ENCODE data around the gene CYBC1. TPM values are rescaled to one million over a fixed set of nuclear protein-coding genes. Genes with fewer than 3 reads are reported as not detected.

CYBC1 gene
- 38.4 and 38.7 TPM in 2 replicates for polyA plus RNA-seq (2013)

GRCh38 chr17:82450357-82451106 is at the start of gene CYBC1:
CYBC1 (minus strand) TSS chr17:82450752; CDS start chr17:82449254, 1,498 bp downstream.
- Histone ChIP-seq H3K4me1 (ENCODE audit: control insufficient read depth in 1 of 2, insufficient read depth in 2 of 2, low read length in 2 of 2) (peaks cover 8 to 14% of the 10 kb centered on the region in 2 experiments), H3K18ac (ENCODE audit: low read length) (peak within 1 kb of the TSS; percentile 97)
- peak; percentile 95 to 98 for DNase-seq

DNA sequence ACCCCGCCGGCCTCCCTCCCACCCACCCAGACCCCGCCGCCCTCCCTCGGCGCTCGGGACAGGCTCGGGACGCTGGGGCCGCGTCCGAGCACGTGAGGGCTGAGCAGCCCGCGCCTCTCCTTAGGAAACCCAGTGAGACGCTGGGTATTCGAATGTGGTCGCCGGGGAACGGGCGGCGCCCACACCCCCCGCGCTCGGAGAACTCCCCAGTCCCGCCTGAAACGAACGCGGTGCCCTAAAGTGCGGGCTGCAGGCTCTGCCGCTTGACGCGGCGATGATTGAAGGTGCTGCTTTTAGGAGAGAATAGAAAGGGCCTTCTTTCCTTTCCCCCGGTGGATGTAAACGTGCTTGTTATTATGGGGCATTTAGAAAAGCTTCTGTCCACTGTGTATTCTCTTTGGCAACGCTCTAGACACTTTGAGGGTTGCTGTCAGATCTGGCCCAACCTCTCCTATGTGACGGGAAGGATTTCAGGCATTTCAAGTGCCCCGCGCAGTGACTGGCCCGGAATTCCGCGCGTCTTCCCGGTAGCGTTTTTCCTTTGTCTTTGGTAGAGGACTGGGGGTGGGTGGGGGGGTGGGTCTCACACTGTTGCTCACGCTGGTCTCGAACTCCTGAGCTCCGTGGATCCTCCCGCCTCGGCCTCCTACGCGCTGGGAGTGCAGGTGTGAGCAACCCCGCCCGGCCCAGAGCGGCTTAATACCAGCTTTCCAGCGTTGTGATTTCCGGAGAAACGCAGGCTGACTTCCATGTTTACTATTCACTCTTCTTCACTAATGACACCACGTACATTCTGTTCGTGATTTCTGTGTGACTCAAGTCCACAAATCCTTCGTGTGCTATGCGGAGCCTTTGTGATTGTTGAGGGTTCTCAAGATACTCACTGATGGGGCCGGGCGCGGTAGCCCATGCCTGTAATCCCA is 47.2 kb upstream of the CYBC1 start:
- Histone ChIP-seq H2BK12ac (ENCODE audit: low read length) (no peak overlapping the region), H3K18ac (ENCODE audit: low read length) (no peak overlapping the region), H3K4me3 (ENCODE audit: low read depth, low read length) (peak overlapping the region; percentile 64), H3K14ac (ENCODE audit: low read length) (peak overlapping the region; percentile 63), H2BK5ac (ENCODE audit: low read depth, low read length, poor library complexity) (no peak overlapping the region), H3K27ac (ENCODE audit: low read depth, low read length) (no peak overlapping the region), H3K9ac (ENCODE audit: low read length) (no peak overlapping the region), H3K9me3 (ENCODE audit: insufficient read depth, low read depth, low read length) (peaks cover 4% of the 10 kb centered on the region), H3K4me1 (ENCODE audit: control insufficient read depth in 1 of 2, insufficient read depth in 2 of 2, low read length in 2 of 2) (peaks cover 4 to 17% of the 10 kb centered on the region in 2 experiments), H3K79me2 (ENCODE audit: control insufficient read depth, insufficient read depth, low read length, poor library complexity) (peaks cover 2% of the 10 kb centered on the region), H2BK120ac (ENCODE audit: insufficient read depth, low read length, poor library complexity) (no peak overlapping the region), H4K12ac (ENCODE audit: low read depth, low read length) (peak overlapping the region; percentile 84), H3K23ac (ENCODE audit: low read length) (no peak overlapping the region), H3K4me2 (ENCODE audit: low read length) (peak overlapping the region; percentile 87), H2AK5ac (ENCODE audit: low read length) (no peak overlapping the region), H3K27me3 (ENCODE audit: insufficient read depth, low read length) (no peaks in the 10 kb centered on the region), H3K4ac (ENCODE audit: low read depth, low read length) (no peak overlapping the region), H3K36me3 (ENCODE audit: control insufficient read depth in 1 of 2, insufficient read depth in 2 of 2, low read length in 2 of 2) (no peaks in the 10 kb centered on the region), H2AFZ (ENCODE audit: insufficient read depth, low read length, poor library complexity) (peak overlapping the region; percentile 69), H4K8ac (ENCODE audit: low read depth, low read length) (peak overlapping the region; percentile 74), H3K79me1 (ENCODE audit: low read length) (peaks cover 4% of the 10 kb centered on the region), H4K91ac (ENCODE audit: low read depth, low read length) (no peak overlapping the region)
- WGBS (ENCODE audit: extremely low coverage, insufficient coverage, insufficient read length), result no CpG with 5 or more reads among the region's 66 CpGs
- DNase-seq, result peak; percentile 85 to 96

More at GRCh38 chr17:82450357-82451106, at the start of gene CYBC1:
- peak within 1 kb of the TSS; percentile 89 for H3K9ac ChIP-seq (ENCODE audit: low read length)
- H4K8ac ChIP-seq (ENCODE audit: low read depth, low read length), result peak within 1 kb of the TSS; percentile 99
- WGBS (ENCODE audit: extremely low coverage, insufficient coverage, insufficient read length), result no CpG with 5 or more reads among the region's 91 CpGs
- peak within 1 kb of the TSS; percentile 32 for H2BK5ac ChIP-seq (ENCODE audit: low read depth, low read length, poor library complexity)
- H2AK5ac ChIP-seq (ENCODE audit: low read length), result peak within 1 kb of the TSS; percentile 60
- H3K4me3 ChIP-seq (ENCODE audit: low read depth, low read length), result peak within 1 kb of the TSS; percentile 89
- no peak within 1 kb of the TSS for H2BK12ac ChIP-seq (ENCODE audit: low read length)
- peak within 1 kb of the TSS; percentile 95 for H2AFZ ChIP-seq (ENCODE audit: insufficient read depth, low read length, poor library complexity)
- H4K12ac ChIP-seq (ENCODE audit: low read depth, low read length), result peak within 1 kb of the TSS; percentile 95
- peak within 1 kb of the TSS; percentile 95 for H3K4me2 ChIP-seq (ENCODE audit: low read length)
- H3K4ac ChIP-seq (ENCODE audit: low read depth, low read length), result peak within 1 kb of the TSS; percentile 87
- no peaks in the 10 kb centered on the region for H3K9me3 ChIP-seq (ENCODE audit: insufficient read depth, low read depth, low read length)
- H3K79me1 ChIP-seq (ENCODE audit: low read length), result peaks cover 5% of the 10 kb centered on the region
- H2BK120ac ChIP-seq (ENCODE audit: insufficient read depth, low read length, poor library complexity), result peak within 1 kb of the TSS; percentile 86
- no peaks in the 10 kb centered on the region for H3K27me3 ChIP-seq (ENCODE audit: insufficient read depth, low read length)
- peak within 1 kb of the TSS; percentile 97 for H3K14ac ChIP-seq (ENCODE audit: low read length)
- H3K27ac ChIP-seq (ENCODE audit: low read depth, low read length), result peak within 1 kb of the TSS; percentile 58
- peak within 1 kb of the TSS; percentile 84 for H4K91ac ChIP-seq (ENCODE audit: low read depth, low read length)
- no peak within 1 kb of the TSS for H3K23ac ChIP-seq (ENCODE audit: low read length)
- H3K79me2 ChIP-seq (ENCODE audit: control insufficient read depth, insufficient read depth, low read length, poor library complexity), result peaks cover 4% of the 10 kb centered on the region
- H3K36me3 ChIP-seq (ENCODE audit: control insufficient read depth in 1 of 2, insufficient read depth in 2 of 2, low read length in 2 of 2), result peaks cover 10 to 14% of the 10 kb centered on the region in 2 experiments

DNA sequence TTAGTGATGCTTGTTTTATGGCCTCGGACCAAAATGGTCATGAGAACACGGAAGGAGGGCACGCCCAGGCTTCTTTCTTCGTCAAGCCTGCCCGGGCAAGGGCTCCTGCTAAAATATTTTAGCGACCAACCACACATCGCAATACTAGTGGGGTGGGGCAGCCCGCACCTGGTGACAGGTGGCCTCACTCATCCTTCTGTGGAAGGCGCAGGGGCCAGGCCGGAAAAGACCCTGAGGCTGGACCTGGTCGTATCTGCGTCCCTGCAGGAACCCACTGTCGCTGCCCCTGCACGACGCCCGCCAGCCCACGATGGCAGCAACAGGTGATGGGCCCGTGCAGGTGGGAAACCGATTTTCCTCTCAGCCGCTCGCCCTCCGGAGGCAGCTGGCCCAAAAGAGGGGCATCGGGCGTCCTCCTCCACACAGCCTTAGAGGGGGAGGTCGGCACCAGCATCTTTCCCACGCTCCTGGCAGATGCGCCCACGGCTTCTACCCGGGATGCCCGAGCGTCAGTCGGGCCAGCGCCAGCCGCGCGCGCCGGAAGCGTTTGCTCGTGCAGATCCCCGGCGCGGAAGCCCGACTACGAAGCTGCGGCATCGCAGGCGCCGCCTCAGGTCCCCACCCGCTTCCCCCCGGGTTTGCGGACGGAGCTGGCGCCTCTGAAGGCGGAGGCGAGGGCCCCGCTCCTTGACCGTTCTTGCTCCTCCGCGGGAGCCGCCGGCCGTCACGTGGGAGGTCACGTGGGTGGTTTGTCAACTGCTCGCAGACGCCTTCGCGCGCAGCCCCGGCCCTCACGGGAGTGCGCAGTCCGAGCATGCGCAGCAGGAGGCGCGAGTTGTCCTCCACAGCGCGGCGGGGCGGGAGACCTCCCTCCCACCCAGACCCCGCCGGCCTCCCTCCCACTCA is 46.2 kb upstream of the CYBC1 start:
- Histone ChIP-seq H3K36me3 (ENCODE audit: control insufficient read depth in 1 of 2, insufficient read depth in 2 of 2, low read length in 2 of 2) (no peaks in the 10 kb centered on the region), H3K4me2 (ENCODE audit: low read length) (peak overlapping the region; percentile 79), H2BK12ac (ENCODE audit: low read length) (no peak overlapping the region), H3K27ac (ENCODE audit: low read depth, low read length) (no peak overlapping the region), H3K9me3 (ENCODE audit: insufficient read depth, low read depth, low read length) (peaks cover 4% of the 10 kb centered on the region), H3K18ac (ENCODE audit: low read length) (peak overlapping the region; percentile 34), H3K4me3 (ENCODE audit: low read depth, low read length) (peak overlapping the region; percentile 76), H3K79me1 (ENCODE audit: low read length) (peaks cover 4% of the 10 kb centered on the region), H3K4me1 (ENCODE audit: control insufficient read depth in 1 of 2, insufficient read depth in 2 of 2, low read length in 2 of 2) (peaks cover 4 to 17% of the 10 kb centered on the region in 2 experiments), H4K8ac (ENCODE audit: low read depth, low read length) (peak overlapping the region; percentile 69), H4K12ac (ENCODE audit: low read depth, low read length) (peak overlapping the region; percentile 28), H3K14ac (ENCODE audit: low read length) (peak overlapping the region; percentile 35), H2AK5ac (ENCODE audit: low read length) (peak overlapping the region; percentile 20), H2BK5ac (ENCODE audit: low read depth, low read length, poor library complexity) (no peak overlapping the region), H3K4ac (ENCODE audit: low read depth, low read length) (no peak overlapping the region), H3K23ac (ENCODE audit: low read length) (no peak overlapping the region), H2AFZ (ENCODE audit: insufficient read depth, low read length, poor library complexity) (peak overlapping the region; percentile 85), H3K79me2 (ENCODE audit: control insufficient read depth, insufficient read depth, low read length, poor library complexity) (peaks cover 2% of the 10 kb centered on the region), H2BK120ac (ENCODE audit: insufficient read depth, low read length, poor library complexity) (no peak overlapping the region), H4K91ac (ENCODE audit: low read depth, low read length) (peak overlapping the region; percentile 70), H3K9ac (ENCODE audit: low read length) (no peak overlapping the region), H3K27me3 (ENCODE audit: insufficient read depth, low read length) (no peaks in the 10 kb centered on the region)
- no CpG with 5 or more reads among the region's 83 CpGs for WGBS (ENCODE audit: extremely low coverage, insufficient coverage, insufficient read length)
- peak; percentile 90 to 98 for DNase-seq
